Astrocyte (in vitro differentiated cells and primary cell): ENCODE data around the gene WEE2.

Source experiments
- CTCF ChIP-seq: IDR thresholded peaks from 2 replicates; pipeline ENCODE4 v1.5.1; 2011; ENCODE audit warnings: low read depth, mild to moderate bottlenecking, inconsistent platforms, low read length, moderate library complexity; ENCODE audit not compliant: insufficient read depth
- EZH2 ChIP-seq: IDR thresholded peaks from 2 replicates; pipeline ENCODE4 v1.6.1; 2012; ENCODE audit warnings: mild to moderate bottlenecking, low read length, inconsistent platforms; ENCODE audit not compliant: insufficient read depth

DNA sequence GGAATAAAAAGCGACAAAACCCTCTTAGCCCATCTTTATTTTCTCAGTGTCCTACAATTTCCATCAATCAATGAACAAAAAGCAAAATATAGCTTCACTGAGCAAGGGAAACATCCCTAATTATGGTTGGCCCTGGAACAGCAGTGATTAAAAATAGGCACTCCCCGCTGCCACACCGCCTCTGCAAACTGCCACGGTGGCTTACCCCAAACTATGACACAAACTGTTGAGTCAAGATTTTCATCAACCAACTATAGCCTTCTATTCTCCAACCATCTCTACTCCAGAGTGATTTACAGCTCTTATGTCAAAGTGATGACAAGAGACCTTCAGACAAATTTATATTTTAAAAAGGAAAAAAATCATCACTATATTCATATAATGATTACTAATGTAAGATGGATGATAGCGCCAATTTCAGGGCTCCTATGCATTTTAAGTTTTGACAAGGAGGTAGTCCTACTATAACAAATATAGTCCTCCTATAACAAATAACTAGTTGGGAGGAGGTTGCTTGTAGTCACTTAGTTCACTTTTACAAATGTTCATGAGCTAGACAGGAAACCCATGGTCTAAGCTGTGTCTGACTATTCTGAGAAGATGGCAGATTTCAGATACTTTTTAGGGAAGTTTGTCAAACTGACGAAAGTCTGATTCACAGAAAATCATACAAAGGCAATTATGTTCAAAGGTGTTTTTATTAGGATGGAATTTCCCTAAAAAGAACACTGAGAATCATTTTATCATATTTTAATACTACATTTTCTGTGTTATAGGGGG, 32.5 kb upstream of the WEE2 start:
- TF ChIP-seq CTCF, result no peak
- TF ChIP-seq EZH2, result no peak
